ENCODE measurements around the gene UMODL1. TPM values are rescaled to one million over a fixed set of nuclear protein-coding genes. Genes with fewer than 3 reads are reported as not detected.
A peak's percentile ranks its signal among the peaks of the same experiment; 100 is the strongest.

Gene UMODL1
- total RNA-seq, 1 experiment from 2014 or later, result not detected

GRCh38 chr21:42093186-42093585 is 22.1 kb downstream of the UMODL1 start:
- Mint-ChIP-seq H3K9me3 (ENCODE audit: low read depth, unreplicated experiment) (peaks cover 3% of the 10 kb centered on the region), H3K4me3 (ENCODE audit: low read depth, unreplicated experiment) (no peak overlapping the region), H3K36me3 (ENCODE audit: insufficient read depth, unreplicated experiment) (no peaks in the 10 kb centered on the region), H3K4me1 (ENCODE audit: low read depth, unreplicated experiment) (peaks cover 20% of the 10 kb centered on the region), H3K27ac (ENCODE audit: unreplicated experiment) (no peak overlapping the region), H3K27me3 (ENCODE audit: unreplicated experiment) (peaks cover 20% of the 10 kb centered on the region)
- intact Hi-C loops (cut with micrococcal nuclease; ENCODE audit: unreplicated experiment), result no loop called here
- no peak for TF ChIP-seq CTCF (IDR thresholded peaks at IDR 0.05; ENCODE audit: unreplicated experiment)
- BruUV-seq (replicated peaks), result no TSS peak
- DNase-seq, result no peak
- CTCF ChIA-PET, result no interaction called here

GRCh38 chr21:42093991-42094421 is 22.9 kb downstream of the UMODL1 start:
- intact Hi-C loops (cut with micrococcal nuclease; ENCODE audit: unreplicated experiment), result no loop called here
- H3K4me3 Mint-ChIP-seq (ENCODE audit: low read depth, unreplicated experiment), result no peak overlapping the region

GRCh38 chr21:42094811-42095210 is 23.7 kb downstream of the UMODL1 start:
- no peak overlapping the region for H3K27ac Mint-ChIP-seq (ENCODE audit: unreplicated experiment)
- H3K4me3 Mint-ChIP-seq (ENCODE audit: low read depth, unreplicated experiment), result no peak overlapping the region
- BruUV-seq (replicated peaks), result no TSS peak
- CTCF ChIA-PET, result no interaction called here
- no peak for DNase-seq
- H3K27me3 Mint-ChIP-seq (ENCODE audit: unreplicated experiment), result peaks cover 20% of the 10 kb centered on the region
- peaks cover 3% of the 10 kb centered on the region for H3K9me3 Mint-ChIP-seq (ENCODE audit: low read depth, unreplicated experiment)
- no peak for TF ChIP-seq CTCF (IDR thresholded peaks at IDR 0.05; ENCODE audit: unreplicated experiment)
- peaks cover 20% of the 10 kb centered on the region for H3K4me1 Mint-ChIP-seq (ENCODE audit: low read depth, unreplicated experiment)
- intact Hi-C loops (cut with micrococcal nuclease; ENCODE audit: unreplicated experiment), result no loop called here
- no peaks in the 10 kb centered on the region for H3K36me3 Mint-ChIP-seq (ENCODE audit: insufficient read depth, unreplicated experiment)

More at GRCh38 chr21:42093991-42094421, 22.9 kb downstream of the UMODL1 start:
- H3K27ac Mint-ChIP-seq (ENCODE audit: unreplicated experiment), result no peak overlapping the region
- H3K36me3 Mint-ChIP-seq (ENCODE audit: insufficient read depth, unreplicated experiment), result no peaks in the 10 kb centered on the region
- TF ChIP-seq CTCF (IDR thresholded peaks at IDR 0.05; ENCODE audit: unreplicated experiment), result no peak
- peaks cover 20% of the 10 kb centered on the region for H3K27me3 Mint-ChIP-seq (ENCODE audit: unreplicated experiment)
- BruUV-seq (replicated peaks), result no TSS peak
- peaks cover 20% of the 10 kb centered on the region for H3K4me1 Mint-ChIP-seq (ENCODE audit: low read depth, unreplicated experiment)
- H3K9me3 Mint-ChIP-seq (ENCODE audit: low read depth, unreplicated experiment), result peaks cover 3% of the 10 kb centered on the region
- CTCF ChIA-PET, result no interaction called here
- peak; percentile 55 for DNase-seq

DNA sequence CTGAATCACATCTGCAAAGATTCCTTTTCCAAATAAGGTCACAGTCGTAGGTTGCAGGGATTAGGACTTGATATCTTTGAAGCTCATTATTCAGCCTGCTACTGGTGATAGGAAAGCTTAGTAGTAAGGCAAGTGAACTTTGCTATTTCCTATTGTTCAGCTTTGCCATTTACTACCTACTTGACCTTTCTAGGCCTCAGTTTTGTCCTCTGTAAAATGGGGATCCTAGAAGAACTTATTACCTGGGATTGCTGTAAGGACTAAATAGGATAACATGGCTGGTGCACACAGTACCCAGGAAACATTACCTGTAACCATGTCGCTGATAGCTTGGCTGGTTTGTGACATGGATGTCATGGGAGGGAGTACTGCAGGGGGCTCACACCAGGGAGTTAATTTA is 24.5 kb downstream of the UMODL1 start:
- H3K27me3 Mint-ChIP-seq (ENCODE audit: unreplicated experiment), result peaks cover 18% of the 10 kb centered on the region
- H3K36me3 Mint-ChIP-seq (ENCODE audit: insufficient read depth, unreplicated experiment), result no peaks in the 10 kb centered on the region
- no peak for DNase-seq
- no peak overlapping the region for H3K27ac Mint-ChIP-seq (ENCODE audit: unreplicated experiment)
- H3K4me3 Mint-ChIP-seq (ENCODE audit: low read depth, unreplicated experiment), result no peak overlapping the region
- BruUV-seq (replicated peaks), result no TSS peak
- H3K9me3 Mint-ChIP-seq (ENCODE audit: low read depth, unreplicated experiment), result peaks cover 3% of the 10 kb centered on the region
- intact Hi-C loops (cut with micrococcal nuclease; ENCODE audit: unreplicated experiment), result no loop called here
- no peak for TF ChIP-seq CTCF (IDR thresholded peaks at IDR 0.05; ENCODE audit: unreplicated experiment)
- CTCF ChIA-PET, result interaction anchor here (0.5 to 0.6 kb wide), 2 partner anchors 41 to 86 kb away, joined by 3 read pairs; no protein-coding TSS in a partner anchor
- peaks cover 20% of the 10 kb centered on the region for H3K4me1 Mint-ChIP-seq (ENCODE audit: low read depth, unreplicated experiment)
